GM12891 (cell line): ENCODE data around the gene TMEM239.

Source experiments
- PAX5 ChIP-seq: IDR thresholded peaks from 2 replicates; pipeline ENCODE4 v1.6.1; 2011; ENCODE audit warnings: low read length, moderate library complexity, mild to moderate bottlenecking; ENCODE audit not compliant: insufficient read depth, severe bottlenecking
- POLR2A ChIP-seq: IDR thresholded peaks from 2 replicates; pipeline ENCODE4 v1.6.1; 2011; ENCODE audit warnings: low read depth, low read length, control low read depth
- POLR2AphosphoS5 ChIP-seq: IDR thresholded peaks from 2 replicates; pipeline ENCODE4 v1.6.1; 2011; ENCODE audit warnings: low read depth, low read length, control low read depth
- SPI1 ChIP-seq: IDR thresholded peaks from 2 replicates; pipeline ENCODE4 v1.6.1; 2011; ENCODE audit warnings: low read depth, low read length, control low read depth
- TAF1 ChIP-seq: IDR thresholded peaks from 2 replicates; pipeline ENCODE4 v1.6.1; 2011; ENCODE audit warnings: low read depth, low read length, control low read depth

- TF ChIP-seq POLR2A = no peak
- TF ChIP-seq POLR2AphosphoS5 = no peak
- no peak for TF ChIP-seq PAX5
- no peak for TF ChIP-seq TAF1
- no peak for TF ChIP-seq SPI1
Measured at GRCh38 chr20:2794202-2794748, 21.9 kb upstream of the TMEM239 start.
